ENCODE results near the gene MTCL1. TPM values are rescaled to one million over a fixed set of nuclear protein-coding genes. Genes with fewer than 3 reads are reported as not detected.

The MTCL1 gene
- total RNA-seq, 1 experiment from 2014 or later, result 50.1 TPM

DNA sequence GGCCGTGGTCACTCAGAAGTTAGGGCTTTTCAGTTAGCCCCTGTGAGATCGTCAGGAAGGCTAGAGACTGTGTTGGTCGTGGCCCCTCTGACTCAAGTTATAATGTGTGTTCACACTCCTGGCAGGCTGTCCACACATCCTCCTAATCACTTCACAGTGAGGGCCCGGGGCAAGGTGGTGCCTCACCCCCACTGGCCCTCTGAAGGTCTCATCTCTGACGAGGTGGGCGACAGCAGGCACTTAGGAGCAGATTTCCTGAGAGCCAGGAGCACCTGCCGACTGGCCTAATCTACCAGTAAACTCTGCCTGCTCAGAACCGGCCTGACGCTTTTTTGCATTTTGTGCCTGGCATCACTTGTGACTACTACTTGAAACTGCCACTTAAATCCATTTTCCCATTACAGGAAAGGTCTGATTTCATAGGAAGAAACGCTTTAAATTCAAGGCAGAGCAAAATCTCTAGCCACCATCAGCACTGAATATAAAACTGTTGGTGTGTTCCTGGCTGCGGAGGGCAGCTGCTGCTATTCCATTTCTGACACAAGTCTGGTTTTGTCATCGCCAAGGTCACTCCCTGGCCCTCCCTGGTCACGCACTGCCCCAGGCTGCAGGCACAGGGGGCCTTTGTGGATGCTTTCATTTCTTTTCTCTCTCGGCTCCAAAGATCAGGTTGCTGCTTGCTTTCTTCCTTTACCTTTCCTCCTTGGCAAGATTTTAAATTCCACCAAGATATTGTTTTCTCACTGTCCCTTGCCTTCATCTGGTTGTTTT is 48.1 kb upstream of the MTCL1 start:
- Histone ChIP-seq H3K27ac (ENCODE audit: low read length) (no peak overlapping the region), H3K4me1 (ENCODE audit: control insufficient read depth, insufficient read depth, low read length) (peaks cover 3% of the 10 kb centered on the region; the same call in 1 of the 2 replicates), H3K27me3 (ENCODE audit: control insufficient read depth, insufficient read depth, low read length) (no peaks in the 10 kb centered on the region), H3K36me3 (ENCODE audit: control insufficient read depth, insufficient read depth, low read length) (no peaks in the 10 kb centered on the region), H3K9me3 (ENCODE audit: control insufficient read depth, insufficient read depth, low read depth, low read length) (no peaks in the 10 kb centered on the region), H3K4me3 (ENCODE audit: low read depth in 2 of 2, low read length in 2 of 2) (no peak overlapping the region)
- no peak for DNase-seq (ENCODE audit: low read depth, low spot score)
- in situ Hi-C loops (cut with HindIII; ENCODE audit: low pct_unique_long_range_greater_than_20kb, low sequenced_read_pairs) (no loop called here), intact Hi-C loops (cut with micrococcal nuclease; ENCODE audit: unreplicated experiment) (no loop called here)
- ATAC-seq, result no peak
- TF ChIP-seq, protein P1, sequence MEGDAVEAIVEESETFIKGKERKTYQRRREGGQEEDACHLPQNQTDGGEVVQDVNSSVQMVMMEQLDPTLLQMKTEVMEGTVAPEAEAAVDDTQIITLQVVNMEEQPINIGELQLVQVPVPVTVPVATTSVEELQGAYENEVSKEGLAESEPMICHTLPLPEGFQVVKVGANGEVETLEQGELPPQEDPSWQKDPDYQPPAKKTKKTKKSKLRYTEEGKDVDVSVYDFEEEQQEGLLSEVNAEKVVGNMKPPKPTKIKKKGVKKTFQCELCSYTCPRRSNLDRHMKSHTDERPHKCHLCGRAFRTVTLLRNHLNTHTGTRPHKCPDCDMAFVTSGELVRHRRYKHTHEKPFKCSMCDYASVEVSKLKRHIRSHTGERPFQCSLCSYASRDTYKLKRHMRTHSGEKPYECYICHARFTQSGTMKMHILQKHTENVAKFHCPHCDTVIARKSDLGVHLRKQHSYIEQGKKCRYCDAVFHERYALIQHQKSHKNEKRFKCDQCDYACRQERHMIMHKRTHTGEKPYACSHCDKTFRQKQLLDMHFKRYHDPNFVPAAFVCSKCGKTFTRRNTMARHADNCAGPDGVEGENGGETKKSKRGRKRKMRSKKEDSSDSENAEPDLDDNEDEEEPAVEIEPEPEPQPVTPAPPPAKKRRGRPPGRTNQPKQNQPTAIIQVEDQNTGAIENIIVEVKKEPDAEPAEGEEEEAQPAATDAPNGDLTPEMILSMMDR (IDR thresholded peaks at IDR 0.05), result no peak
- TF ChIP-seq POLR2AphosphoS5 (IDR thresholded peaks at IDR 0.05; ENCODE audit: low read depth, low read length) (no peak), SIN3A (IDR thresholded peaks at IDR 0.05; ENCODE audit: borderline replicate concordance, insufficient read depth, low read depth, low read length) (no peak), TCF7L2 (IDR thresholded peaks at IDR 0.05; ENCODE audit: low read depth, low read length) (no peak)
- TF ChIP-seq, protein P2, sequence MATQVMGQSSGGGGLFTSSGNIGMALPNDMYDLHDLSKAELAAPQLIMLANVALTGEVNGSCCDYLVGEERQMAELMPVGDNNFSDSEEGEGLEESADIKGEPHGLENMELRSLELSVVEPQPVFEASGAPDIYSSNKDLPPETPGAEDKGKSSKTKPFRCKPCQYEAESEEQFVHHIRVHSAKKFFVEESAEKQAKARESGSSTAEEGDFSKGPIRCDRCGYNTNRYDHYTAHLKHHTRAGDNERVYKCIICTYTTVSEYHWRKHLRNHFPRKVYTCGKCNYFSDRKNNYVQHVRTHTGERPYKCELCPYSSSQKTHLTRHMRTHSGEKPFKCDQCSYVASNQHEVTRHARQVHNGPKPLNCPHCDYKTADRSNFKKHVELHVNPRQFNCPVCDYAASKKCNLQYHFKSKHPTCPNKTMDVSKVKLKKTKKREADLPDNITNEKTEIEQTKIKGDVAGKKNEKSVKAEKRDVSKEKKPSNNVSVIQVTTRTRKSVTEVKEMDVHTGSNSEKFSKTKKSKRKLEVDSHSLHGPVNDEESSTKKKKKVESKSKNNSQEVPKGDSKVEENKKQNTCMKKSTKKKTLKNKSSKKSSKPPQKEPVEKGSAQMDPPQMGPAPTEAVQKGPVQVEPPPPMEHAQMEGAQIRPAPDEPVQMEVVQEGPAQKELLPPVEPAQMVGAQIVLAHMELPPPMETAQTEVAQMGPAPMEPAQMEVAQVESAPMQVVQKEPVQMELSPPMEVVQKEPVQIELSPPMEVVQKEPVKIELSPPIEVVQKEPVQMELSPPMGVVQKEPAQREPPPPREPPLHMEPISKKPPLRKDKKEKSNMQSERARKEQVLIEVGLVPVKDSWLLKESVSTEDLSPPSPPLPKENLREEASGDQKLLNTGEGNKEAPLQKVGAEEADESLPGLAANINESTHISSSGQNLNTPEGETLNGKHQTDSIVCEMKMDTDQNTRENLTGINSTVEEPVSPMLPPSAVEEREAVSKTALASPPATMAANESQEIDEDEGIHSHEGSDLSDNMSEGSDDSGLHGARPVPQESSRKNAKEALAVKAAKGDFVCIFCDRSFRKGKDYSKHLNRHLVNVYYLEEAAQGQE (IDR thresholded peaks at IDR 0.05; ENCODE audit: insufficient read depth in 1 of 2, low read depth in 2 of 2, low read length in 1 of 2), result no peak
- POLR2A ChIA-PET, result no interaction called here
- CTCF ChIA-PET, result no interaction called here
- no TSS peak for BruUV-seq (replicated peaks)

DNA sequence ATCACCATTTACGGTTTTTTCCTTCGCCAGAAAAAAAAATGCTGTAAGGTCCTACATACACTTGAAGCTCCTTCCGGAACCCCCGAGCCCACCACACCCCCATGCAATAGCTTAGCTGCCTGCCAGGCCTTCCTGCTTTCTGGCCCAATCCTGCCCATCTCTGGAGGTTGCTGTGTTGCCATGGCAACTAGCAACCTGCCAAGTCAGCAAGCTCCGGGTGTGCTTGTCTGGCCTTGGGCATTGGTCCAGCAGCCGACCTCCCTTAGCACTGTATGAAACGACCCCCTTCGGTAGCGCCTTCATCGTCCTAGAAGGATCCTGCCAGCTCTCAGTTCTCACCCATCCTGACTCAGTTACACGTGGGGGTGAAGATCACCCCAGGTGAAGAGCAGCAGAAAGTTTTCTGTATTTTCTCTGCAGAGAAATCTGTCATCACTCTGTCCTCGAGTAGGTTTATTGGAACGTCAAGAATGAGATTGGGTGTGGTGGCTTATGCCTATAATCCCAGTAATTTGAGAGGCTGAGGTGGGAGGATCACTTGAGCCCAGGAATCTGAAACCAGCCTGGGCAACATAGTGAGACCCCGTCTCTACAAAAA is 47.4 kb upstream of the MTCL1 start:
- in situ Hi-C loops (cut with HindIII; ENCODE audit: low pct_unique_long_range_greater_than_20kb, low sequenced_read_pairs), result no loop called here
- POLR2A ChIA-PET, result no interaction called here
- CTCF ChIA-PET, result no interaction called here
- peaks cover 3% of the 10 kb centered on the region; the same call in 1 of the 2 replicates for H3K4me1 ChIP-seq (ENCODE audit: control insufficient read depth, insufficient read depth, low read length)
- intact Hi-C loops (cut with micrococcal nuclease; ENCODE audit: unreplicated experiment), result no loop called here
- TF ChIP-seq SIN3A (IDR thresholded peaks at IDR 0.05; ENCODE audit: borderline replicate concordance, insufficient read depth, low read depth, low read length), result no peak
- no peak for TF ChIP-seq TCF7L2 (IDR thresholded peaks at IDR 0.05; ENCODE audit: low read depth, low read length)
- TF ChIP-seq POLR2AphosphoS5 (IDR thresholded peaks at IDR 0.05; ENCODE audit: low read depth, low read length), result no peak
- TF ChIP-seq, protein P1 (IDR thresholded peaks at IDR 0.05), result no peak
- TF ChIP-seq, protein P2 (IDR thresholded peaks at IDR 0.05; ENCODE audit: insufficient read depth in 1 of 2, low read depth in 2 of 2, low read length in 1 of 2), result no peak
- H3K27ac ChIP-seq (ENCODE audit: low read length), result no peak overlapping the region
- no peaks in the 10 kb centered on the region for H3K27me3 ChIP-seq (ENCODE audit: control insufficient read depth, insufficient read depth, low read length)
- no peak for DNase-seq (ENCODE audit: low read depth, low spot score)
- no peaks in the 10 kb centered on the region for H3K36me3 ChIP-seq (ENCODE audit: control insufficient read depth, insufficient read depth, low read length)
- no TSS peak for BruUV-seq (replicated peaks)
- H3K9me3 ChIP-seq (ENCODE audit: control insufficient read depth, insufficient read depth, low read depth, low read length), result no peaks in the 10 kb centered on the region
- ATAC-seq, result no peak
- H3K4me3 ChIP-seq (ENCODE audit: low read depth in 2 of 2, low read length in 2 of 2), result no peak overlapping the region
